K562 (cell line): ENCODE measurements around the gene MAGEL2. TPM values are rescaled to one million over a fixed set of nuclear protein-coding genes. Genes with fewer than 3 reads are reported as not detected.

ENCODE experiments used
- BHLHE40 ChIP-seq: IDR thresholded peaks from 2 replicates; pipeline ENCODE4 v1.6.1; 2011; ENCODE audit warnings: low read length, improper control_type of control experiment
- DMBX1 ChIP-seq: fragments of 250-450 bp; sonication (Bioruptor Pico); IDR thresholded peaks from 2 replicates; pipeline ENCODE4 v1.8.0; 2022; ENCODE audit warnings: inconsistent platforms, mild to moderate bottlenecking, moderate library complexity, borderline replicate concordance
- FOXK1 ChIP-seq: sonication (generic); formaldehyde crosslinking; IDR thresholded peaks from 2 replicates; pipeline ENCODE4 v1.8.0; 2022; ENCODE audit warnings: missing genetic modification reagents, mild to moderate bottlenecking, borderline replicate concordance
- HOXB6 ChIP-seq: fragments of 250-450 bp; sonication (Bioruptor Pico); IDR thresholded peaks from 2 replicates; pipeline ENCODE4 v1.5.1; 2022; ENCODE audit warnings: mild to moderate bottlenecking, borderline replicate concordance
- SMC3 ChIP-seq: conservative IDR thresholded peaks from 2 replicates; pipeline ENCODE4 v1.6.1; 2011; ENCODE audit warnings: low read depth, low read length, improper control_type of control experiment; ENCODE audit not compliant: insufficient read depth
- ZNF445 ChIP-seq: fragments of 250-450 bp; sonication (Bioruptor Pico); IDR thresholded peaks from 2 replicates; pipeline ENCODE4 v1.4.0; 2020; ENCODE audit warnings: low read depth, mild to moderate bottlenecking, moderate library complexity
- polyA plus RNA-seq, 8 experiments: library from polyadenylated mRNA; depleted of rRNA in 4 of 8; stranded (reverse) in 5 of 8; unstranded in 3 of 8; fragments of >200 nt; fragmentation: Nextera tagmentation in 2 of 8; fragmentation: Illumina TruSeq in 1 of 8; extraction: Ambion mirVana in 2 of 8; extraction: Trizol in 1 of 8; gene quantifications; 2 replicates each; pipeline versions ENCODE4 v1.2.1 to v1.2.3, GENCODE V29; 2011 to 2014; ENCODE audit warnings: inconsistent platforms in 1 of 8, missing spikeins in 1 of 8
- total RNA-seq, 7 experiments: library from RNA; depleted of rRNA in 6 of 7; stranded (reverse); fragments of >200 nt in 6 of 7; fragmentation: Illumina TruSeq in 2 of 7; extraction: Trizol in 2 of 7; gene quantifications; 2 replicates each; pipeline versions ENCODE4 v1.2.1 to v1.2.3, GENCODE V29; 2011 to 2021; ENCODE audit warnings: low replicate concordance in 1 of 7
- TF ChIP-seq, protein P1 (sequence below), 2 experiments: fragments of 450-650 bp; formaldehyde crosslinking in 1 of 2; IDR thresholded peaks; 2 replicates each; pipeline versions ENCODE4 v1.4.0 to v1.6.1; 2014 to 2020; ENCODE audit warnings: mild to moderate bottlenecking in 2 of 2, borderline replicate concordance in 1 of 2, low read depth in 1 of 2
- TF ChIP-seq, protein P2 (sequence below): fragments of 450-650 bp; formaldehyde crosslinking; IDR thresholded peaks from 2 replicates; pipeline ENCODE4 v1.4.0; 2020; ENCODE audit warnings: mild to moderate bottlenecking, moderate library complexity
- TF ChIP-seq, protein P3 (sequence below): fragments of 250-450 bp; sonication (Bioruptor Pico); IDR thresholded peaks from 2 replicates; pipeline ENCODE4 v1.5.0; 2021; ENCODE audit warnings: mild to moderate bottlenecking, moderate library complexity
- TF ChIP-seq, protein P4 (sequence below): IDR thresholded peaks from 2 replicates; pipeline ENCODE4 v1.6.1; 2011; ENCODE audit warnings: borderline replicate concordance, low read depth, mild to moderate bottlenecking, moderate library complexity, low read length; ENCODE audit not compliant: insufficient read depth, poor library complexity, severe bottlenecking

Gene MAGEL2
- total and polyA plus RNA-seq, 9 of the 15 experiments (the other 6 are each of a cell fraction or from before 2014, with no cell fraction given), result not detected

DNA sequence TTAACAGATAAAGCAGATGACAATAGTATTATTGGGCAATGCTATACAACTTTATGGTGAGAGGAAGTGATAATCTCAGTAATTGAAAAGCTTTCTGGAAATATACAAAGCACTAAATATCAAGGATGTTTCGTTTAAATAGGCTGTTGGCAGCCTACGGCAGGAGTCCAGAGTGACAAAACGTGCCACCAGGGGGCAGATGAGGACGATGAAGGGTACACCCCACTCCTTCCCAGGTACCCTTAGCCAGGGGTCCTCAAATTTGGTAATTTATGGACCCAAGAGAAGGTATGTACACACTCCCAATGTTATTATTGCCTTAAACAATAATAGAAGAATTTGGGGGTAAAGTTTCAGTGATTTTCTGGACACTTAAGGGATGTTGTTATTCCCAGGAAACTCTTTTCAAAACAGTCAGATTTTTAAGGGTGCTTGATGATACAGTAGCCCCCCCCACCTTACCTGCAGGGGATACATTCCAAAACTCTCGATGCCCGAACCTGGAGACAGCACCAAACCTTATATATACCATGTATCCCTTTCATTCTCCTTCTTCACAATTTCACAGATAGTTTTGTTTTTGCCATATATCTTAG, 1.4 kb upstream of the MAGEL2 start (continued):
- TF ChIP-seq, protein P1, sequence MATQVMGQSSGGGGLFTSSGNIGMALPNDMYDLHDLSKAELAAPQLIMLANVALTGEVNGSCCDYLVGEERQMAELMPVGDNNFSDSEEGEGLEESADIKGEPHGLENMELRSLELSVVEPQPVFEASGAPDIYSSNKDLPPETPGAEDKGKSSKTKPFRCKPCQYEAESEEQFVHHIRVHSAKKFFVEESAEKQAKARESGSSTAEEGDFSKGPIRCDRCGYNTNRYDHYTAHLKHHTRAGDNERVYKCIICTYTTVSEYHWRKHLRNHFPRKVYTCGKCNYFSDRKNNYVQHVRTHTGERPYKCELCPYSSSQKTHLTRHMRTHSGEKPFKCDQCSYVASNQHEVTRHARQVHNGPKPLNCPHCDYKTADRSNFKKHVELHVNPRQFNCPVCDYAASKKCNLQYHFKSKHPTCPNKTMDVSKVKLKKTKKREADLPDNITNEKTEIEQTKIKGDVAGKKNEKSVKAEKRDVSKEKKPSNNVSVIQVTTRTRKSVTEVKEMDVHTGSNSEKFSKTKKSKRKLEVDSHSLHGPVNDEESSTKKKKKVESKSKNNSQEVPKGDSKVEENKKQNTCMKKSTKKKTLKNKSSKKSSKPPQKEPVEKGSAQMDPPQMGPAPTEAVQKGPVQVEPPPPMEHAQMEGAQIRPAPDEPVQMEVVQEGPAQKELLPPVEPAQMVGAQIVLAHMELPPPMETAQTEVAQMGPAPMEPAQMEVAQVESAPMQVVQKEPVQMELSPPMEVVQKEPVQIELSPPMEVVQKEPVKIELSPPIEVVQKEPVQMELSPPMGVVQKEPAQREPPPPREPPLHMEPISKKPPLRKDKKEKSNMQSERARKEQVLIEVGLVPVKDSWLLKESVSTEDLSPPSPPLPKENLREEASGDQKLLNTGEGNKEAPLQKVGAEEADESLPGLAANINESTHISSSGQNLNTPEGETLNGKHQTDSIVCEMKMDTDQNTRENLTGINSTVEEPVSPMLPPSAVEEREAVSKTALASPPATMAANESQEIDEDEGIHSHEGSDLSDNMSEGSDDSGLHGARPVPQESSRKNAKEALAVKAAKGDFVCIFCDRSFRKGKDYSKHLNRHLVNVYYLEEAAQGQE (IDR thresholded peaks at IDR 0.05; ENCODE audit: borderline replicate concordance), result peak; percentile 56; the same call in 1 of the 2 replicates
- TF ChIP-seq, protein P1 (CRISPR knock-in tag; IDR thresholded peaks at IDR 0.05; ENCODE audit: low read depth), result no peak
- TF ChIP-seq, protein P2, sequence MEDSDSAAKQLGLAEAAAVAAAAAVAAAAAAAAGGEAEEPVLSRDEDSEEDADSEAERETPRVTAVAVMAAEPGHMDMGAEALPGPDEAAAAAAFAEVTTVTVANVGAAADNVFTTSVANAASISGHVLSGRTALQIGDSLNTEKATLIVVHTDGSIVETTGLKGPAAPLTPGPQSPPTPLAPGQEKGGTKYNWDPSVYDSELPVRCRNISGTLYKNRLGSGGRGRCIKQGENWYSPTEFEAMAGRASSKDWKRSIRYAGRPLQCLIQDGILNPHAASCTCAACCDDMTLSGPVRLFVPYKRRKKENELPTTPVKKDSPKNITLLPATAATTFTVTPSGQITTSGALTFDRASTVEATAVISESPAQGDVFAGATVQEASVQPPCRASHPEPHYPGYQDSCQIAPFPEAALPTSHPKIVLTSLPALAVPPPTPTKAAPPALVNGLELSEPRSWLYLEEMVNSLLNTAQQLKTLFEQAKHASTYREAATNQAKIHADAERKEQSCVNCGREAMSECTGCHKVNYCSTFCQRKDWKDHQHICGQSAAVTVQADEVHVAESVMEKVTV (CRISPR knock-in tag), result 0 out of 2 replicates have a peak, but pooled peaks have one; percentile 15
- no peak for TF ChIP-seq ZNF445
- peak; percentile 65 for TF ChIP-seq SMC3
- TF ChIP-seq DMBX1, result no peak
- TF ChIP-seq, protein P3, sequence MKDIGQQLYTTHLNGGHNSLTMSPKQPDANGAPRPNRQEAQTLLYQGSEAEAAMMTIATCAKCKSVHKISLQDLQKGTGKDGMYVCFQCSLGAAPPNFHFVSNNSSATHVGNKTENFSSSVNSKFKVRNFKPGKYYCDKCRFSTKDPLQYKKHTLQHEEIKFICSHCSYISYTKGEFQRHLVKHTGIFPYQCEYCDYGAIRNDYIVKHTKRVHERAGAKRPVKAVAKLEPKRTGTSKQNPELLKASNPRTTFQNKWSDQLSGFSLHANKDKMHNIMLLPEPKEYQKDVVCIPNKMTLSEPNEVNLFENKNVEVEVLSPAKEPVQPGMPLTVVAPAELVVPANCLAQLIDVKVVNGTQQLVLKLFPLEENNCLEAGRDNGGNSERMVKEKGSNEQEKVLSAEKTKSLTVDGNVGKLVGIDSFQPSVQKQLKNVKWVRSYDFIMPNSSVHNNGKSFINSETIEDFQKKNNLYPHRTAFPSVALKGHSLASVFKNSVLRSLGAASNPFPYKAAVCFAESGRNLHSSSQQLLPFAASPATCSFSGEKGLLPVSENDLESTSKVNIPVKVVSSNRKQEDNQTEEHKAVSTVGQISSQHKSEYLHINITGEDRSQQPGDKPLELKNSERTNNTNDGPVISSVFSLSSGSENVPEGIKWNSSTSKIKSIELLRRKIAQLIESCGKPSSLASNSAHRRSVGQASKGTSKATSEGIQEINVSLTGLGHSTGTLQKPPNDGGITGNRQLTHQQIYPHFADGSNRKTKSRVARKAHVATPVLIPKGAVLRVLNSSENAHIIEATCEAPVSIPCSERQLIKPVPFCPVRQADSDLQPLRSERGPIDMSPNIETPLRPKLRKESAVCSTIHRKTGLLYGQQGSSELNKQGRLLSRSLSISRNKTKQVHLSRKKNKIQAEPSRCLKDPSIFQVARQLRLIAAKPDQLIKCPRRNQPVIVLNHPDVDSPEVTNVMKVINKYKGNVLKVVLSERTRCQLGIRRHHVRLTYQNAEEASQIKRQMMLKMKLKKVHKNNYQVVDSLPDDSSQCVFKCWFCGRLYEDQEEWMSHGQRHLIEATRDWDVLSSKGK (CRISPR knock-in tag), result no peak
- no peak for TF ChIP-seq HOXB6 (CRISPR knock-in tag)
- TF ChIP-seq FOXK1 (CRISPR knock-in tag), result no peak
- TF ChIP-seq, protein P4, sequence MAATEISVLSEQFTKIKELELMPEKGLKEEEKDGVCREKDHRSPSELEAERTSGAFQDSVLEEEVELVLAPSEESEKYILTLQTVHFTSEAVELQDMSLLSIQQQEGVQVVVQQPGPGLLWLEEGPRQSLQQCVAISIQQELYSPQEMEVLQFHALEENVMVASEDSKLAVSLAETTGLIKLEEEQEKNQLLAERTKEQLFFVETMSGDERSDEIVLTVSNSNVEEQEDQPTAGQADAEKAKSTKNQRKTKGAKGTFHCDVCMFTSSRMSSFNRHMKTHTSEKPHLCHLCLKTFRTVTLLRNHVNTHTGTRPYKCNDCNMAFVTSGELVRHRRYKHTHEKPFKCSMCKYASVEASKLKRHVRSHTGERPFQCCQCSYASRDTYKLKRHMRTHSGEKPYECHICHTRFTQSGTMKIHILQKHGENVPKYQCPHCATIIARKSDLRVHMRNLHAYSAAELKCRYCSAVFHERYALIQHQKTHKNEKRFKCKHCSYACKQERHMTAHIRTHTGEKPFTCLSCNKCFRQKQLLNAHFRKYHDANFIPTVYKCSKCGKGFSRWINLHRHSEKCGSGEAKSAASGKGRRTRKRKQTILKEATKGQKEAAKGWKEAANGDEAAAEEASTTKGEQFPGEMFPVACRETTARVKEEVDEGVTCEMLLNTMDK, result peak; percentile 21
- TF ChIP-seq BHLHE40, result peak; percentile 79
